GM19099 (cell line): ENCODE data around the gene PPP4R2.

Source experiments
- POLR2A ChIP-seq: IDR thresholded peaks from 3 replicates; pipeline ENCODE4 v1.6.1; 2011; ENCODE audit warnings: low read depth; ENCODE audit not compliant: insufficient read length; ENCODE audit errors: extremely low read depth

PPP4R2 gene

GRCh38 chr3:73100741-73101559 lies 104.3 kb downstream of the PPP4R2 start:
- no peak for TF ChIP-seq POLR2A

- no peak for TF ChIP-seq POLR2A
Observed at GRCh38 chr3:73101881-73102280, 105.3 kb downstream of the PPP4R2 start.

GRCh38 chr3:73107215-73107614 lies 110.6 kb downstream of the PPP4R2 start:
- no peak for TF ChIP-seq POLR2A

GRCh38 chr3:73107676-73108187 lies 111.1 kb downstream of the PPP4R2 start:
- TF ChIP-seq POLR2A: no peak

- TF ChIP-seq POLR2A: no peak
Observed at GRCh38 chr3:73108750-73109149, 112.1 kb downstream of the PPP4R2 start.

GRCh38 chr3:73110530-73110929 lies 113.9 kb downstream of the PPP4R2 start:
- TF ChIP-seq POLR2A: no peak

GRCh38 chr3:73114711-73115110 lies 118.1 kb downstream of the PPP4R2 start:
- TF ChIP-seq POLR2A: no peak

- TF ChIP-seq POLR2A: no peak
Observed at GRCh38 chr3:73115806-73116205, 119.2 kb downstream of the PPP4R2 start.
